HCEC 1CT (cell line): ENCODE measurements around the gene ZCCHC3.
"Not testable (repeated sequence)": the region's sequence is repeated elsewhere in the genome, so short reads cannot be mapped to it uniquely, and the experiment has no call there.

Experiments used
- DNase-seq: peaks from one replicate; pipeline ENCODE4 v3.0.0-alpha.2; 2017

Gene ZCCHC3

GRCh38 chr20:297098-297924 is at the start of gene ZCCHC3:
TSS of gene ZCCHC3 (plus strand) at chr20:297570. CDS start at chr20:297587, 17 bp downstream.
- DNase-seq: peak; percentile 97

GRCh38 chr20:251354-251753 is 46.0 kb upstream of the ZCCHC3 start:
- DNase-seq: no peak

- DNase-seq: no peak
Measured at GRCh38 chr20:252801-253200, 44.6 kb upstream of the ZCCHC3 start.

DNA sequence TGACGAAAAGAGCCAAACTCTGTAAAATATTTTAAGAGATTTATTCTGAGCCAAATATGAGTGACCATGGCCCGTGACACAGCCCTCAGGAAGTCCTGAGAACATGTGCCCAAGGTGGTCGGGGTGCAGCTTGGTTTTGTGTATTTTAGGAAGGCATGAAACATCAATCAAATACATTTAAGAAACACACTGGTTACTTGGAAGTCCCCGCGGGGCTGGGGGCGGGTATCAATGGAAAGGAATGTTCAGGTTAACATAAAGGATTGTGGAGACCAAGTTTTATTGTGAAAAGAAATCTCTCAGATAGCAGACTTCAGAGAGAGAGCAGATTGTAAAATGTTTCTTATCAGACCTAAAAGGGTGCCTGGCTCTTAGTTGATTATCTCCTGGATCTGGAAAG is 43.9 kb upstream of the ZCCHC3 start:
- DNase-seq: not testable (repeated sequence)

- no peak for DNase-seq
Measured at GRCh38 chr20:257419-257818, 40.0 kb upstream of the ZCCHC3 start, which contains the start of gene DEFB132. TSS of gene DEFB132 (plus strand) at chr20:257724. CDS start at chr20:257779, 55 bp downstream.

GRCh38 chr20:258269-258858 is 39.0 kb upstream of the ZCCHC3 start:
- DNase-seq: no peak

- DNase-seq: peak; percentile 13
Measured at GRCh38 chr20:258963-259362, 38.4 kb upstream of the ZCCHC3 start.

DNA sequence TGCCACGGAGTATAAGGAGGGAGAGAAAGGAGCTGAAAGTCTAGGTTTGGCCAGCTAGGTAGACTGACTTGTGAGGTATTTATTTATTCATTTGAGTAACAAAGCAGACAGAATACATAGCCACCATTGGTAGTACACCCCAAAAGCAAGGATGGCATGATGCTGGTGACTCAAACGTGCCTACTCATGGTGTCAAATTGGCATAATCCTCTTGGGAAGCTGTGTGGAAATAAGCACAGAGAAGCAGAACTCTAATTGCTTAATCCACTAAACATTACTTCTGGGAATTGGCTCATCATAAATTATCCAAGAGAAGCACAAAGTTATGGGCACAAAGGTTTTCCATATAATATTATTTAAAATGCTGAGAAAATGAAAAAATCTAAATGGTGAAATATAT is 37.4 kb upstream of the ZCCHC3 start:
- DNase-seq: no peak

DNA sequence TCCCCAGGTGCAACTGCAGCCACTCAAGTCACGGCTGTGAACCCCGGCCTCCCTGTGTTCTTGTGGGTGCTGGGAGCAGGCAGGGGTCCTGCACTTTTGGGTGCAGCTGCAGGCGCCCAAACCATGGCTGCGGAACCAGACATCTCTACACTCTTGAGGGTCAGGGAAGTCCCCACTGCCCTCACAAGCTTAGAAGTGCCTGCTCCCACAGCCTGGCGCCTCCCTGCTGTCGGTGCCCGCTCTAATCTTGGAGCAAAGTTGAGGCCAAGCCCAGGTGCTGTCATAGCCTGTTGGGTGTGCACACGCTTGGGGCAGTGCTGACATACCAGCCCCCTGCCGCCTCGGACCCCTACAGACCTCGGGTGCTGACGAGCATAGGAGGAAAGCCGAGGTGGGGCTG is 33.7 kb upstream of the ZCCHC3 start:
- DNase-seq: no peak

DNA sequence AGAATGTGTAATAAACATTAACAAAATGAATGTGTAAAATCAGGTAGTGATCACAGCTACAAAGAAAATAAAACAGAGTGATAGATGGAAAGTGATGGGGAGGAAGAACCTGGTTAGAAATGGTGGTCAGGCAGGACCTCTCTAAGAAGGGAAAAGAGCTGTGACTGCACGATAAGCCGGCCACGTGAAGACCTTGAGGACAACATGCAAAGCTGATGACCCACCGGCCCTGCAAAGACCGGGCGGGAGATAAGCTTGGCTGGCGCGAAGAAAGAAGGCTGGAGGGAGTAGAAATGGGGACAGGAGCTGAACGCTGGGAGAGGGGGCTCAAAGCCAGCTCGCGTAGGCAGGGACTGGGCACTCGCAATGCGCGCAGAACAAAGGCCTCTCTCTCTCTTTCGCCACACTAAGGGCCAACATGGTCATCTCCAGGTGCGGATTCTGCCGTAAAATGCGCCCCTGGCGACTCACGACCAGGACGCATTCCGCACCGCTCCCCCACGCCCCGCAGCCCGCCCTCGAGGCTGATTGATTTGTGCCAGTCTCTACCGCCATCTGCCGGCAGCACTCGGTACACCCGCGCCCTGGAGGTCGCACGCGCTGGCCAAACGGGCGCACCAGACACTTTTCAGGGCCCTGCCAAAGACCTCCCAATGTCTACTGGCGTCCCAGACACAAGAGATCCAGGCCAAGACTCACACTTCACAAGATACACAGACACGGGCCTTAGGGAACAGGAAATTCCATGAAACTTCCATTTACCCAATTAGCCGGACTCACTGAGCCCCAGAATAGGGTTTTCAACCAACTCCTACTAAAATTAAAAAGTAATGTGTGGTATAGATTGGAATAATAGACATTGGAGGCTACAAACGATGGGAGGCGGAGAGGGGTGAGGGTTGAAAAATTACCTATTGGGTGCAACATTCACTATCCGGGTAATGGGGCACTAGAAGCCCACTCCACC is 30.5 kb upstream of the ZCCHC3 start:
- DNase-seq: peak; percentile 67

GRCh38 chr20:270517-270916 is 26.9 kb upstream of the ZCCHC3 start:
- no peak for DNase-seq

- no peak for DNase-seq
Measured at GRCh38 chr20:271069-271468, 26.3 kb upstream of the ZCCHC3 start.

GRCh38 chr20:271528-271927 is 25.8 kb upstream of the ZCCHC3 start:
- no peak for DNase-seq

DNA sequence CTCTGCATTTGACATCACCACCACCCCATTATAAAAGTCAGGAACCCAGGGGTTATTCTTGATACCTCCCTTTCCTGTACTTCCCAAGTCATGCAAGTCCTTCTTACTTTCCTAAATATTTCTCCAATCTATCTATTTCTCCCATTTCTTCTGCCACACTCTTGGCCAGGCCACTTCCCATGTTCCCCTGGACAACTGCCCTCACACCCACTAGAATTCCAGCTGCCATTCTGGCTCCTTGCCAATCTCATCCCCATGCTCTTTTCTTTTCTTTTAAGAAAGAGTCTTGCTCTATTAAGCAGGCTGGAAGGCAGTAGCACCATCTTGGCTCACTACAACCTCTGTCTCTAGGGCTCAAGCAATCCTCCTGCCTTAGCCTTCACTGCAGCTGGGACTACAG is 24.7 kb upstream of the ZCCHC3 start:
- DNase-seq: no peak

DNA sequence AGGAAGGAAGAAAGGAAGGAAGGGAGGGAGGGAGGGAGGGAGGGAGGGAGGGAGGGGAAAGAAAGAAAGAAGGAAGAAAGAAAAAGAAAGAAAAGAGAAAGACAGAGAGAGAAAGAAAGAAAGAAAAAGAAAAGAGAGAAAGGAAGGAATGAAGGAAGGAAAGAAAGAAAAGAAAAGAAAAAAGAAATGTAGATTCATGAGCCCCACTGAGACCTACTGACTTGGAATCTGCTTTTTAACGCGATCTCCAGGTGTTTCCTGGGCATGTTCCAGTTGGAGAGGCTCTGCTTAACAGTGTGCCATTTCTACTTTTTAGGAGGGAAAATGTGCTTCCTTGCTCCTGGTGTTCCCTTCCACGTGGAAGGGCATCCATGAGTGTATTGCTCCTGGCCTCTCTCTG is 23.5 kb upstream of the ZCCHC3 start:
- no peak for DNase-seq

- DNase-seq: no peak
Measured at GRCh38 chr20:275791-276190, 21.6 kb upstream of the ZCCHC3 start.

- DNase-seq: no peak
Measured at GRCh38 chr20:276620-277495, 20.5 kb upstream of the ZCCHC3 start.

DNA sequence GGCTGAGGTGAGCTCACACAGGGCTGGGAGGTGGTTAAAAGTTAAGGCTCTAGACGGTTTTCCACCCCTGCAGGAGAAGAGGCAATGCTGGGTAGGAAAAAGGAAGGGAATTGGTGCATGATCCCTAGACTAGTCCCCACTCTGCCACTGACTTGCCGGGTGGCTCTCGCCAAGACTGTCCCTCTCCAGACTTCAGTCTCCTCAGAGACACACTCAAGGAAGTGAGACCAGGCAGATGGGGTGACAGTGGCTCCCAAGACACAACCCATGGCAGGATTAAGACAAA is 19.9 kb upstream of the ZCCHC3 start:
- no peak for DNase-seq

GRCh38 chr20:278181-278580 is 19.2 kb upstream of the ZCCHC3 start:
- no peak for DNase-seq

DNA sequence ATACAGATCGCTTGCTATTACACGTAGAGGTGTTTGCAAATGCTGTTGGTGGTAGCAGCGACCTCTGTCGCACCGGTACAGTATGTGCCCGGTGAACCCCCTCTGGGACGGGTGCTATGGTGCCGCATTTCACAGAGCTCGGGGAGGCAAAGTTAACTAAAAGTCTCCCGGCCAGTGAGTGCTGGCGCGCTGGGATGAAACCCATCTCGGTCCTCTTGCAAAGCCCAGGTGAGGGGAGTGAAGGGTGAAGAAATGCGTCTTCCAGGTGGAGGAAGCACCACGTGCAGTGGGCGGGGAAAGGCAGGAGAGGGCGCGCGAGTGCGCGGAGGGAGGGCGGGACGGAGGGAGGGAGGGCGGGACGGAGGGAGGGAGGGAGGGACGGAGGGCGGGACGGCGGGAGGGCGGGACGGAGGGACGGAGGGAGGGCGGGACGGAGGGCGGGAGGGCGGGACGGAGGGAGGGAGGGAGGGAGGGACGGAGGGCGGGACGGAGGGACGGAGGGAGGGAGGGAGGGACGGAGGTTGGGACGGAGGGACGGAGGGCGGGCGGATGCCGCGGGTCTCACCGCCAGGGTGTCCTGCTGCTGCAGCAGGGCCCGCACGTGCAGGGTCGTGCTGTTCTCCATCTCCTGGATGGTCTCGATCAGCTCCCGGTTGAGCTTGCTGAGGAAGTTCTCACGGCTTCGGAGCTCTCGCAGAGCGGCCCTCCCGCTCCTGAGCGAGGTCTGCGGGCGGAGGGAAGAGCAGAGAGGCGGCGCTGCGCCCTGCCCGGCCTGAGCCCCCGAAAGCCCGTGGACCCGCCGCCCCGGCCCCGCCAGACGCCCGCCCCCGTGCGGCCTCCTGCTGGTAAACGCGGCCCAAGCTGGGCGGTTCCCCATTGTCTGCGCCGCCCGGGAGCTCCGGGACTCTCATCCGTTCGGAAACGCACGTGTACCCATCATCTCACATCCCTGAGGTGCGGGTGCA is 18.5 kb upstream of the ZCCHC3 start:
- no peak for DNase-seq

- no peak for DNase-seq
Measured at GRCh38 chr20:284172-284571, 13.2 kb upstream of the ZCCHC3 start.
